Frontal cortex (tissue), 4 donors: ENCODE measurements around the gene ENOX1. TPM values are rescaled to one million over a fixed set of nuclear protein-coding genes. Genes with fewer than 3 reads are reported as not detected.
"Not testable (repeated sequence)": the region's sequence is repeated elsewhere in the genome, so short reads cannot be mapped to it uniquely, and the experiment has no call there.

Experiments used
- DNase-seq, 2 donors: peaks; one replicate each; pipeline ENCODE4 v3.0.0; 2012; ENCODE audit warnings: low spot score in 2 of 2
- FAIRE-seq: peaks from 2 replicates; lab custom pipeline; 2012; peaks lifted over from hg19 to GRCh38; lab: Jason Lieb, UNC
- total RNA-seq: library from RNA; depleted of rRNA; stranded (reverse); fragments of >200 nt; gene quantifications from one replicate; pipeline ENCODE4 v1.2.3, GENCODE V29; 2014
- donor health status: control.
- donor health status: control.
- donor health status: control.

Gene ENOX1
- 50.5 TPM for total RNA-seq

- FAIRE-seq = no peak
- peak; percentile 76 to 86 for DNase-seq
Observed at GRCh38 chr13:43786766-43787517, at the start of gene ENOX1. ENOX1 (minus strand) TSS chr13:43786972.

- no peak for DNase-seq
- FAIRE-seq = no peak
Observed at GRCh38 chr13:43835701-43836100, 48.9 kb upstream of the ENOX1 start.

- FAIRE-seq (no peak), DNase-seq (no peak)
Observed at GRCh38 chr13:43831088-43831487, 44.3 kb upstream of the ENOX1 start.

GRCh38 chr13:43830497-43830881, 43.7 kb upstream of the ENOX1 start:
- FAIRE-seq = no peak
- DNase-seq = no peak

GRCh38 chr13:43824656-43825055, 37.9 kb upstream of the ENOX1 start:
- FAIRE-seq = peak; percentile 99
- not testable (repeated sequence) for DNase-seq

GRCh38 chr13:43822969-43823368, 36.2 kb upstream of the ENOX1 start:
- DNase-seq = no peak
- no peak for FAIRE-seq

- DNase-seq = no peak
- no peak for FAIRE-seq
Observed at GRCh38 chr13:43816401-43816889, 29.7 kb upstream of the ENOX1 start.

- FAIRE-seq (no peak), DNase-seq (no peak)
Observed at GRCh38 chr13:43815204-43815603, 28.4 kb upstream of the ENOX1 start.

GRCh38 chr13:43808676-43809075, 21.9 kb upstream of the ENOX1 start:
- DNase-seq (no peak), FAIRE-seq (no peak)

GRCh38 chr13:43805681-43806128, 18.9 kb upstream of the ENOX1 start:
- FAIRE-seq (no peak), DNase-seq (no peak)

GRCh38 chr13:43805071-43805468, 18.3 kb upstream of the ENOX1 start:
- FAIRE-seq (no peak), DNase-seq (peak in 1 of 2 donors; percentile 27)

- peak in 1 of 2 donors; percentile 30 for DNase-seq
- peak; percentile 98 for FAIRE-seq
Observed at GRCh38 chr13:43804461-43805070, 17.8 kb upstream of the ENOX1 start.

- DNase-seq (no peak), FAIRE-seq (no peak)
Observed at GRCh38 chr13:43802511-43802910, 15.7 kb upstream of the ENOX1 start.

- FAIRE-seq (no peak), DNase-seq (no peak)
Observed at GRCh38 chr13:43800828-43801227, 14.1 kb upstream of the ENOX1 start.

- FAIRE-seq (no peak), DNase-seq (no peak)
Observed at GRCh38 chr13:43799191-43799590, 12.4 kb upstream of the ENOX1 start.

- peak; percentile 62 for FAIRE-seq
- no peak for DNase-seq
Observed at GRCh38 chr13:43797869-43798268, 11.1 kb upstream of the ENOX1 start.

- FAIRE-seq (no peak), DNase-seq (no peak)
Observed at GRCh38 chr13:43797159-43797558, 10.4 kb upstream of the ENOX1 start.

- FAIRE-seq = no peak
- DNase-seq = no peak
Observed at GRCh38 chr13:43794416-43794815, 7.6 kb upstream of the ENOX1 start.

GRCh38 chr13:43792076-43792881, 5.5 kb upstream of the ENOX1 start:
- FAIRE-seq (no peak), DNase-seq (no peak)

- DNase-seq (peak; percentile 18 to 38), FAIRE-seq (no peak)
Observed at GRCh38 chr13:43787997-43788396, 1.2 kb upstream of the ENOX1 start.

GRCh38 chr13:43787518-43787891, 733 bp upstream of the ENOX1 start:
- no peak for FAIRE-seq
- no peak for DNase-seq
